DMS 273 (cell line): Measurements from ENCODE around the gene CLEC2L.

Source experiments
- DNase-seq: peaks from one replicate; lab custom pipeline; 2025; ENCODE audit not compliant: unreplicated experiment; lab: John Stamatoyannopoulos, UW

The CLEC2L gene

GRCh38 chr7:139573871-139574270 lies 50.4 kb downstream of the CLEC2L start:
- no peak for DNase-seq

GRCh38 chr7:139574618-139575337 lies 51.3 kb downstream of the CLEC2L start:
- no peak for DNase-seq

GRCh38 chr7:139575338-139575680 lies 51.8 kb downstream of the CLEC2L start:
- DNase-seq: no peak

- no peak for DNase-seq
These were observed 52.9 kb downstream of the CLEC2L start for GRCh38 chr7:139576179-139576973.

GRCh38 chr7:139580435-139580834 lies 57.0 kb downstream of the CLEC2L start:
- DNase-seq: no peak

GRCh38 chr7:139582130-139582650 lies 58.7 kb downstream of the CLEC2L start:
- DNase-seq: no peak

GRCh38 chr7:139582671-139583155 lies 59.2 kb downstream of the CLEC2L start:
- DNase-seq: no peak

- DNase-seq: no peak
These were observed 60.5 kb downstream of the CLEC2L start for GRCh38 chr7:139583826-139584553.

- DNase-seq: no peak
These were observed 61.6 kb downstream of the CLEC2L start for GRCh38 chr7:139585042-139585441.

GRCh38 chr7:139586286-139586685 lies 62.8 kb downstream of the CLEC2L start:
- DNase-seq: no peak

GRCh38 chr7:139587535-139587934 lies 64.0 kb downstream of the CLEC2L start:
- no peak for DNase-seq

- peak; percentile 46 for DNase-seq
These were observed 65.1 kb downstream of the CLEC2L start for GRCh38 chr7:139588632-139589031.

GRCh38 chr7:139589474-139589873 lies 66.0 kb downstream of the CLEC2L start:
- no peak for DNase-seq

- DNase-seq: no peak
These were observed 68.2 kb downstream of the CLEC2L start for GRCh38 chr7:139591550-139592195.

- DNase-seq: no peak
These were observed 69.4 kb downstream of the CLEC2L start for GRCh38 chr7:139592801-139593461.

- no peak for DNase-seq
These were observed 70.6 kb downstream of the CLEC2L start for GRCh38 chr7:139594090-139594489.
